Stomach (tissue), 9 donors: ENCODE data around the gene SGCB. TPM values are rescaled to one million over a fixed set of nuclear protein-coding genes. Genes with fewer than 3 reads are reported as not detected.

Source experiments
- DNase-seq, 2 donors: peaks; one replicate each; pipeline versions ENCODE4 v3.0.0 to v3.0.0-alpha.2; 2013 to 2019
- H3K27ac ChIP-seq, 5 donors: fragments of 200-600 bp in 4 of 5; sonication (generic) in 4 of 5; one replicate each; pipeline ENCODE4 v1.5.1; 2013 to 2019; ENCODE audit warnings: mild to moderate bottlenecking in 1 of 5, moderate library complexity in 1 of 5
- H3K27me3 ChIP-seq, 3 donors: fragments of 200-600 bp; sonication (generic); one replicate each; pipeline ENCODE4 v1.5.1; 2017 to 2019; ENCODE audit warnings: mixed run types in 1 of 3
- H3K36me3 ChIP-seq, 4 donors: fragments of 200-600 bp; sonication (generic); 1 replicate in 3 of 4; 2 replicates in 1 of 4; pipeline ENCODE4 v1.5.1; 2016 to 2019
- H3K4me1 ChIP-seq, 4 donors: fragments of 200-600 bp; sonication (generic); one replicate each; pipeline ENCODE4 v1.5.1; 2016 to 2019
- H3K4me3 ChIP-seq, 4 donors: fragments of 200-600 bp; sonication (generic) in 3 of 4; one replicate each; pipeline ENCODE4 v1.5.1; 2016 to 2019; ENCODE audit warnings: mild to moderate bottlenecking in 1 of 4
- H3K9me3 ChIP-seq, 4 donors: fragments of 200-600 bp; sonication (generic); one replicate each; pipeline ENCODE4 v1.5.1; 2016 to 2019
- CTCF ChIP-seq, 7 experiments: fragments of 450-650 bp in 4 of 7; fragments of 200-600 bp in 3 of 7; sonication (generic) in 3 of 7; IDR thresholded peaks; one replicate each; pipeline ENCODE4 v1.5.1; 2016 to 2019; ENCODE audit warnings: antibody characterized with exemption in 7 of 7, control low read depth in 2 of 7, mild to moderate bottlenecking in 1 of 7
- EP300 ChIP-seq: sonication (generic); formaldehyde crosslinking; IDR thresholded peaks from one replicate; pipeline ENCODE4 v1.6.1; 2017; ENCODE audit warnings: antibody characterized with exemption
- POLR2A ChIP-seq, 4 donors: fragments of 450-650 bp; IDR thresholded peaks; one replicate each; pipeline ENCODE4 v1.6.1; 2016; ENCODE audit warnings: antibody characterized with exemption in 4 of 4, control low read depth in 2 of 4, mild to moderate bottlenecking in 1 of 4, moderate library complexity in 1 of 4
- POLR2AphosphoS5 ChIP-seq, 3 donors: sonication (generic); formaldehyde crosslinking; IDR thresholded peaks; one replicate each; pipeline ENCODE4 v1.6.1; 2016; ENCODE audit warnings: antibody characterized with exemption in 3 of 3
- WGBS, 5 donors: extraction: QIAGEN DNeasy Blood & Tissue Kit in 3 of 5; methylation state at CpG; one replicate each; pipeline versions ENCODE4 v1.1.5 to v1.1.7; 2013 to 2018; 5-methylcytosine and 5-hydroxymethylcytosine counted together
- intact Hi-C: fragments of 100-400 bp; cut with DNase I; formaldehyde crosslinking; loops from one replicate; pipeline ENCODE4 v1.15.1; 2023; ENCODE audit warnings: low total_unique reads
- polyA plus RNA-seq, 3 donors: library from polyadenylated mRNA; stranded (reverse); fragments of 200-250 nt; gene quantifications; one replicate each; pipeline ENCODE4 v1.2.3, GENCODE V29; 2013
- total RNA-seq, 5 donors: library from RNA; depleted of rRNA; stranded (reverse); fragments of >200 nt; gene quantifications; one replicate each; pipeline versions ENCODE4 v1.1.0 to v1.2.3, GENCODE V29; 2014 to 2016
- donor health status: healthy with polysubstance abuse.
- donor health status: Bipolar disorder and iron deficiency.
- donor health status: healthy.

Gene SGCB
- total and polyA plus RNA-seq, 8 donors, result 2.9 to 34.3 (median 9.5) TPM

GRCh38 chr4:52032005-52032404, 6.1 kb downstream of the SGCB start:
- H3K4me3 ChIP-seq, result no peak overlapping the region
- peaks cover 0 to 35% (median 34%) of the 10 kb centered on the region in 4 donors for H3K36me3 ChIP-seq
- no peak overlapping the region for H3K27ac ChIP-seq
- H3K27me3 ChIP-seq, result no peaks in the 10 kb centered on the region
- TF ChIP-seq CTCF (IDR thresholded peaks at IDR 0.05) (no peak), EP300 (no peak), POLR2AphosphoS5 (IDR thresholded peaks at IDR 0.05) (no peak), POLR2A (IDR thresholded peaks at IDR 0.05) (no peak)
- no peak for DNase-seq
- intact Hi-C loops, result no loop called here
- 90 to 96% (median 93%) methylated on average over 1 of the region's 1 CpG for WGBS, 5 donors
- no peaks in the 10 kb centered on the region for H3K9me3 ChIP-seq
- peaks cover 11 to 31% (median 19%) of the 10 kb centered on the region in 4 donors for H3K4me1 ChIP-seq

GRCh38 chr4:52028970-52029369, 9.1 kb downstream of the SGCB start:
- intact Hi-C loops, result loop anchor here (10.0 kb wide), 1 partner anchor 134 kb away; no protein-coding TSS in a partner anchor
- DNase-seq, result no peak
- no peak overlapping the region for H3K4me3 ChIP-seq
- H3K27ac ChIP-seq, result no peak overlapping the region
- peaks cover 3 to 59% (median 50%) of the 10 kb centered on the region in 4 donors for H3K36me3 ChIP-seq
- TF ChIP-seq EP300 (no peak), POLR2A (IDR thresholded peaks at IDR 0.05) (no peak), POLR2AphosphoS5 (IDR thresholded peaks at IDR 0.05) (no peak), CTCF (IDR thresholded peaks at IDR 0.05) (no peak)
- 78 to 87% (median 82%) methylated on average over 1 of the region's 1 CpG for WGBS, 5 donors
- no peaks in the 10 kb centered on the region for H3K27me3 ChIP-seq
- H3K4me1 ChIP-seq, result peaks cover 0 to 6% (median 0%) of the 10 kb centered on the region in 4 donors
- H3K9me3 ChIP-seq, result no peaks in the 10 kb centered on the region

GRCh38 chr4:52019936-52020657, 18.0 kb downstream of the SGCB start, which contains the start of gene LRRC66:
TSS of gene LRRC66 (minus strand) at chr4:52020363. CDS start at chr4:52017613, 2,750 bp downstream.
- Histone ChIP-seq H3K27ac (peak within 1 kb of the TSS; percentile 4 to 70 (median 51)), H3K9me3 (no peaks in the 10 kb centered on the region), H3K36me3 (peaks cover 0 to 38% (median 26%) of the 10 kb centered on the region in 4 donors), H3K4me3 (no peak within 1 kb of the TSS), H3K4me1 (peaks cover 0 to 4% (median 0%) of the 10 kb centered on the region in 4 donors), H3K27me3 (no peaks in the 10 kb centered on the region)
- intact Hi-C loops, result loop anchor here (5.0 to 10.0 kb wide), 2 partner anchors 125 to 183 kb away; no protein-coding TSS in a partner anchor
- peak; percentile 50 to 69 for DNase-seq
- WGBS, 5 donors, result 65 to 77% (median 65%) methylated on average over 6 of the region's 6 CpGs
- no peak for TF ChIP-seq CTCF (IDR thresholded peaks at IDR 0.05)
- TF ChIP-seq POLR2A (IDR thresholded peaks at IDR 0.05), result no peak
- TF ChIP-seq POLR2AphosphoS5 (IDR thresholded peaks at IDR 0.05), result peak in 1 of 3 donors; percentile 13
- no peak for TF ChIP-seq EP300

- peak in 1 of 2 donors; percentile 45 for DNase-seq
- H3K9me3 ChIP-seq, result no peaks in the 10 kb centered on the region
- peaks cover 0 to 19% (median 7%) of the 10 kb centered on the region in 4 donors for H3K36me3 ChIP-seq
- no peaks in the 10 kb centered on the region for H3K27me3 ChIP-seq
- TF ChIP-seq CTCF (IDR thresholded peaks at IDR 0.05) (no peak), POLR2AphosphoS5 (IDR thresholded peaks at IDR 0.05) (no peak), EP300 (no peak), POLR2A (IDR thresholded peaks at IDR 0.05) (no peak)
- intact Hi-C loops, result no loop called here
- H3K4me1 ChIP-seq, result peaks cover 0 to 4% (median 0%) of the 10 kb centered on the region in 4 donors
- no peak overlapping the region for H3K4me3 ChIP-seq
- peak overlapping the region in 1 of 5 donors; percentile 58 for H3K27ac ChIP-seq
- 0 to 26% (median 17%) methylated on average over 1 of the region's 1 CpG for WGBS, 5 donors
These were observed 20.3 kb downstream of the SGCB start for GRCh38 chr4:52017814-52018213.
